H1 (cell line): ENCODE measurements around the gene ACTG2.

Source experiments
- CHD7 ChIP-seq: fragments of 300-600 bp; sonication (generic); IDR thresholded peaks from 2 replicates; pipeline ENCODE4 v1.7.1; 2012; ENCODE audit warnings: low read length, moderate library complexity, mild to moderate bottlenecking, inconsistent platforms; ENCODE audit not compliant: insufficient replicate concordance
- CTCF ChIP-seq, 3 experiments: IDR thresholded peaks; 1 replicate in 2 of 3; 2 replicates in 1 of 3; pipeline versions ENCODE4 v1.5.1 to v1.6.1; 2011; ENCODE audit warnings: low read length in 3 of 3, mild to moderate bottlenecking in 3 of 3, inconsistent platforms in 2 of 3, low read depth in 1 of 3, moderate library complexity in 1 of 3; ENCODE audit not compliant: insufficient read depth in 1 of 3; ENCODE audit errors: control extremely low read depth in 1 of 3
- HDAC6 ChIP-seq: IDR thresholded peaks from one replicate; pipeline ENCODE4 v1.7.1; 2012; ENCODE audit warnings: low read depth, mild to moderate bottlenecking, inconsistent platforms, low read length, moderate library complexity
- SIRT6 ChIP-seq: IDR thresholded peaks from one replicate; pipeline ENCODE4 v1.7.1; 2012; ENCODE audit warnings: low read length, inconsistent platforms

GRCh38 chr2:73935641-73936040, 42.8 kb downstream of the ACTG2 start:
- TF ChIP-seq CTCF (IDR thresholded peaks at IDR 0.05; ENCODE audit: control extremely low read depth in 1 of 3, insufficient read depth in 1 of 3, low read depth in 1 of 3, low read length in 3 of 3) = no peak
- TF ChIP-seq SIRT6 = no peak
- TF ChIP-seq CHD7 = no peak
- TF ChIP-seq HDAC6 = no peak
